Measurements from ENCODE around the gene ABCC6. TPM values are rescaled to one million over a fixed set of nuclear protein-coding genes. Genes with fewer than 3 reads are reported as not detected.

Gene ABCC6
- total and polyA plus RNA-seq, 2 of the 4 experiments (the other 2 are of a cell fraction) = 0.36 to 1.3 TPM

DNA sequence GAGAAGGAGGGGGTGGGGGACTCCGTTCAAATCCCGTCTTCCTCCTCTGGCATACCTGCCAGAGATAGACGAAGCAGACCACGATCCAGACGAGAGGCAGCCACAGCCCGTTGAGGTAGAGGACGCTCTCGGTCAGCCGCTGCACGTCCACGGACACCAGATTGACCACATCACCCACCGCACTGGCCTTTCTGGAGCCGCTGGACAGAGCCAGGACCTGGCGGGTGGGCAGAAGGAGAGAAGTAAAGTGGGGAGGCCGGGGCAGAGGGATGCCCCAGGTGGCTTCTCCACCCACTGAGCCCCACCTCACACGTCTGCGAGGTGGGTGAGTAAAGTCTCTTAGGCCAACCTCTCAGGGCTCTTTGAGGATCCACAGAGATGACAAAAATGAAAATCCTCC, 25.3 kb downstream of the ABCC6 start:
- Histone ChIP-seq H2AFZ (replicated peaks; ENCODE audit: low read length, poor library complexity) (no peak overlapping the region), H4K5ac (ENCODE audit: low read depth, low read length) (no peak overlapping the region), H3K9me3 (ENCODE audit: control insufficient read depth, insufficient read depth, low read length) (no peaks in the 10 kb centered on the region), H4K20me1 (ENCODE audit: insufficient read depth, low read length) (peaks cover 3% of the 10 kb centered on the region; the same call in 1 of the 2 replicates), H2BK120ac (ENCODE audit: low read depth, low read length) (no peak overlapping the region), H2BK20ac (ENCODE audit: low read depth, low read length) (no peak overlapping the region), H3K4me2 (ENCODE audit: low read depth, low read length) (no peak overlapping the region), H3K9ac (ENCODE audit: low read depth, low read length) (no peak overlapping the region), H2AK5ac (ENCODE audit: low read depth, low read length) (no peak overlapping the region), H3K27me3 (ENCODE audit: control insufficient read depth, insufficient read depth, low read length) (peaks cover 5% of the 10 kb centered on the region; the same call in 1 of the 2 replicates), H3K18ac (ENCODE audit: low read depth, low read length) (no peak overlapping the region), H3K4me3 (ENCODE audit: insufficient read depth, low read depth, low read length) (no peak overlapping the region), H2BK5ac (ENCODE audit: low read depth, low read length, poor library complexity, severe bottlenecking) (no peak overlapping the region), H3K36me3 (ENCODE audit: control insufficient read depth, insufficient read depth, low read length) (peaks cover 2% of the 10 kb centered on the region; the same call in 1 of the 2 replicates), H4K91ac (ENCODE audit: insufficient read depth, low read depth, low read length) (no peak overlapping the region), H2AK9ac (replicated peaks; ENCODE audit: low read depth, low read length, poor library complexity) (no peak overlapping the region), H3K23ac (ENCODE audit: low read depth, low read length) (no peak overlapping the region), H3K4me1 (ENCODE audit: control insufficient read depth, insufficient read depth, low read length) (peaks cover 2% of the 10 kb centered on the region), H3K79me1 (ENCODE audit: low read depth in 1 of 2, low read length in 2 of 2) (no peaks in the 10 kb centered on the region), H3K14ac (replicated peaks; ENCODE audit: low read depth, low read length) (no peak overlapping the region), H2BK15ac (ENCODE audit: low read depth, low read length) (no peak overlapping the region), H3K27ac (ENCODE audit: insufficient read depth, low read length) (no peak overlapping the region), H4K8ac (ENCODE audit: low read depth in 2 of 2, low read length in 2 of 2) (no peak overlapping the region), H3K4ac (ENCODE audit: low read depth, low read length) (no peak overlapping the region), H3K56ac (ENCODE audit: extremely low read depth, insufficient read depth, low read length) (no peak overlapping the region), H3K9me1 (ENCODE audit: insufficient read depth, low read length) (no peaks in the 10 kb centered on the region)
- no peak for DNase-seq
- ChIA-PET CTCF (no interaction called here), POLR2A (ENCODE audit: unreplicated experiment) (no interaction called here)
- intact Hi-C loops (cut with micrococcal nuclease) = loop anchor here (5.0 to 10.0 kb wide), 3 partner anchors 493 to 771 kb away; no protein-coding TSS in a partner anchor
- dilution Hi-C loops (cut with HindIII; ENCODE audit: low sequenced_read_pairs, unreplicated experiment) = no loop called here
- 59% methylated on average over 7 of the region's 17 CpGs; no CpG with 5 or more reads in 1 of the 2 experiments for WGBS, 2 experiments (ENCODE audit: extremely low coverage in 2 of 2, insufficient read length in 1 of 2)
- ATAC-seq (ENCODE audit: low read depth) = no peak
- no TSS peak for BruUV-seq (replicated peaks)
- in situ Hi-C loops (cut with MboI; ENCODE audit: low sequenced_read_pairs) = loop anchor here (10.0 kb wide), 1 partner anchor 433 kb away; no protein-coding TSS in a partner anchor
- TF ChIP-seq, protein P1, sequence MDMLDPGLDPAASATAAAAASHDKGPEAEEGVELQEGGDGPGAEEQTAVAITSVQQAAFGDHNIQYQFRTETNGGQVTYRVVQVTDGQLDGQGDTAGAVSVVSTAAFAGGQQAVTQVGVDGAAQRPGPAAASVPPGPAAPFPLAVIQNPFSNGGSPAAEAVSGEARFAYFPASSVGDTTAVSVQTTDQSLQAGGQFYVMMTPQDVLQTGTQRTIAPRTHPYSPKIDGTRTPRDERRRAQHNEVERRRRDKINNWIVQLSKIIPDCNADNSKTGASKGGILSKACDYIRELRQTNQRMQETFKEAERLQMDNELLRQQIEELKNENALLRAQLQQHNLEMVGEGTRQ (IDR thresholded peaks at IDR 0.05; ENCODE audit: low read depth, low read length) = no peak
- TF ChIP-seq MAZ (IDR thresholded peaks at IDR 0.05; ENCODE audit: borderline replicate concordance, low read depth, low read length) (no peak), CEBPB (IDR thresholded peaks at IDR 0.05; ENCODE audit: low read depth, low read length) (no peak), MXI1 (IDR thresholded peaks at IDR 0.05; ENCODE audit: borderline replicate concordance, low read depth, low read length) (no peak)

Data from IMR-90 (cell line).